Esophagus squamous epithelium (tissue), 4 donors: ENCODE measurements around the gene RPL13A.

Experiments
- CTCF ChIP-seq, 6 experiments: fragments of 450-650 bp in 4 of 6; fragments of 200-600 bp in 2 of 6; sonication (generic) in 2 of 6; IDR thresholded peaks; one replicate each; pipeline ENCODE4 v1.5.1; 2016 to 2019; ENCODE audit warnings: antibody characterized with exemption in 6 of 6, mild to moderate bottlenecking in 4 of 6, moderate library complexity in 4 of 6
- POLR2A ChIP-seq, 4 donors: fragments of 450-650 bp; IDR thresholded peaks; one replicate each; pipeline ENCODE4 v1.6.1; 2017; ENCODE audit warnings: antibody characterized with exemption in 4 of 4, mild to moderate bottlenecking in 4 of 4, moderate library complexity in 3 of 4

- TF ChIP-seq CTCF (IDR thresholded peaks at IDR 0.05) (no peak), POLR2A (IDR thresholded peaks at IDR 0.05) (no peak)
Observed at GRCh38 chr19:49453757-49454240, 33.6 kb upstream of the RPL13A start.
